HepG2 (cell line): ENCODE data around the gene CTRL. TPM values are rescaled to one million over a fixed set of nuclear protein-coding genes. Genes with fewer than 3 reads are reported as not detected.
A peak's percentile ranks its signal among the peaks of the same experiment; 100 is the strongest.

ENCODE experiments used
- ELF1 ChIP-seq: sonication (generic); formaldehyde crosslinking; IDR thresholded peaks from 2 replicates; pipeline ENCODE4 v1.4.0; 2020; ENCODE audit warnings: missing genetic modification reagents
- FOXA1 ChIP-seq, 2 experiments: fragments of 450-650 bp in 1 of 2; sonication (generic) in 1 of 2; formaldehyde crosslinking in 1 of 2; IDR thresholded peaks; 2 replicates each; pipeline versions ENCODE4 v1.4.0 to v1.6.1; 2016 to 2020; ENCODE audit warnings: missing genetic modification reagents in 1 of 2
- HDAC1 ChIP-seq: sonication (generic); formaldehyde crosslinking; IDR thresholded peaks from 2 replicates; pipeline ENCODE4 v1.5.1; 2020; ENCODE audit warnings: mild to moderate bottlenecking, missing genetic modification reagents
- LCORL ChIP-seq, 2 experiments: fragments of 450-650 bp in 1 of 2; sonication (generic) in 1 of 2; formaldehyde crosslinking in 1 of 2; IDR thresholded peaks; 2 replicates each; pipeline versions ENCODE4 v1.5.0 to v1.6.1; 2017 to 2020; ENCODE audit warnings: antibody characterized with exemption in 1 of 2, missing genetic modification reagents in 1 of 2
- LRRFIP1 ChIP-seq: sonication (generic); formaldehyde crosslinking; conservative IDR thresholded peaks from 2 replicates; pipeline ENCODE4 v1.4.0; 2020; ENCODE audit warnings: missing genetic modification reagents
- ONECUT2 ChIP-seq: sonication (generic); formaldehyde crosslinking; IDR thresholded peaks from 2 replicates; pipeline ENCODE4 v1.4.0; 2020; ENCODE audit warnings: missing genetic modification reagents
- SRSF9 ChIP-seq: fragments of 200-400 bp; formaldehyde crosslinking; IDR thresholded peaks from 2 replicates; pipeline ENCODE4 v1.6.1; 2018; ENCODE audit warnings: borderline replicate concordance, mild to moderate bottlenecking, low read depth, low read length; ENCODE audit not compliant: insufficient read depth, poor library complexity, severe bottlenecking
- ZFX ChIP-seq: sonication (generic); formaldehyde crosslinking; IDR thresholded peaks from 2 replicates; pipeline ENCODE4 v1.4.0; 2020; ENCODE audit warnings: mild to moderate bottlenecking, low read depth, missing genetic modification reagents, moderate library complexity
- ZNF230 ChIP-seq: sonication (generic); formaldehyde crosslinking; IDR thresholded peaks from 2 replicates; pipeline ENCODE4 v1.4.0; 2020; ENCODE audit warnings: mild to moderate bottlenecking, missing genetic modification reagents
- ZNF460 ChIP-seq: sonication (generic); formaldehyde crosslinking; IDR thresholded peaks from 2 replicates; pipeline ENCODE4 v1.5.1; 2020; ENCODE audit warnings: missing genetic modification reagents, mild to moderate bottlenecking, borderline replicate concordance
- ZNF75D ChIP-seq: sonication (generic); formaldehyde crosslinking; IDR thresholded peaks from 2 replicates; pipeline ENCODE4 v1.8.1; 2023; ENCODE audit warnings: missing genetic modification reagents, mild to moderate bottlenecking, borderline replicate concordance
- ZNF770 ChIP-seq: sonication (generic); formaldehyde crosslinking; IDR thresholded peaks from 2 replicates; pipeline ENCODE4 v1.5.0; 2020; ENCODE audit warnings: mild to moderate bottlenecking, missing genetic modification reagents
- ZNF841 ChIP-seq: sonication (generic); formaldehyde crosslinking; IDR thresholded peaks from 2 replicates; pipeline ENCODE4 v1.8.1; 2023; ENCODE audit warnings: missing genetic modification reagents, borderline replicate concordance
- polyA plus RNA-seq, 8 experiments: library from polyadenylated mRNA; depleted of rRNA in 3 of 8; stranded (reverse) in 7 of 8; unstranded in 1 of 8; fragments of >200 nt; fragmentation: Illumina TruSeq in 4 of 8; extraction: Trizol in 4 of 8; gene quantifications; 2 replicates each; pipeline versions ENCODE4 v1.2.1 to v1.2.3, GENCODE V29; 2011 to 2016; ENCODE audit warnings: low read depth in 4 of 8, missing spikeins in 1 of 8, mixed read lengths in 1 of 8; ENCODE audit not compliant: insufficient read depth in 1 of 8
- total RNA-seq, 5 experiments: library from RNA; depleted of rRNA; stranded (reverse); fragments of >200 nt; fragmentation: Illumina TruSeq; extraction: Trizol; gene quantifications; 2 replicates each; pipeline ENCODE4 v1.2.3, GENCODE V29; 2016; ENCODE audit warnings: low read depth in 1 of 5

CTRL gene
- total and polyA plus RNA-seq, 2 of the 13 experiments (the other 11 are each of a cell fraction or from before 2014, with no cell fraction given), result 1.9 to 2.7 TPM

GRCh38 chr16:67935402-67936123, 3.9 kb upstream of the CTRL start (continued):
- TF ChIP-seq ZNF770 (CRISPR knock-in tag), result no peak; the same call in 1 of the 2 replicates
- TF ChIP-seq ZNF230 (CRISPR knock-in tag), result peak; percentile 91; the same call in 1 of the 2 replicates
- TF ChIP-seq LCORL (IDR thresholded peaks at IDR 0.05), result no peak
- peak; percentile 30; the same call in 1 of the 2 replicates for TF ChIP-seq LCORL (CRISPR knock-in tag; IDR thresholded peaks at IDR 0.05)
- TF ChIP-seq SRSF9, result no peak
- peak; percentile 91 for TF ChIP-seq ZFX
- no peak for TF ChIP-seq ONECUT2 (CRISPR knock-in tag)
- TF ChIP-seq ZNF841, result no peak
- peak; percentile 76 for TF ChIP-seq HDAC1 (CRISPR knock-in tag)
- TF ChIP-seq FOXA1 (IDR thresholded peaks at IDR 0.05), result no peak
- TF ChIP-seq FOXA1 (CRISPR knock-in tag; IDR thresholded peaks at IDR 0.05), result peak; percentile 7; the same call in 1 of the 2 replicates
- TF ChIP-seq ZNF75D (CRISPR knock-in tag), result no peak
- TF ChIP-seq ELF1 (CRISPR knock-in tag), result peak; percentile 93
- no peak for TF ChIP-seq ZNF460
- no peak; the same call in 1 of the 2 replicates for TF ChIP-seq LRRFIP1 (CRISPR knock-in tag)
